ENCODE results near the gene GPSM1. TPM values are rescaled to one million over a fixed set of nuclear protein-coding genes. Genes with fewer than 3 reads are reported as not detected.

The GPSM1 gene
- total RNA-seq, 1 donor from 2014 or later = 27.0 TPM

DNA sequence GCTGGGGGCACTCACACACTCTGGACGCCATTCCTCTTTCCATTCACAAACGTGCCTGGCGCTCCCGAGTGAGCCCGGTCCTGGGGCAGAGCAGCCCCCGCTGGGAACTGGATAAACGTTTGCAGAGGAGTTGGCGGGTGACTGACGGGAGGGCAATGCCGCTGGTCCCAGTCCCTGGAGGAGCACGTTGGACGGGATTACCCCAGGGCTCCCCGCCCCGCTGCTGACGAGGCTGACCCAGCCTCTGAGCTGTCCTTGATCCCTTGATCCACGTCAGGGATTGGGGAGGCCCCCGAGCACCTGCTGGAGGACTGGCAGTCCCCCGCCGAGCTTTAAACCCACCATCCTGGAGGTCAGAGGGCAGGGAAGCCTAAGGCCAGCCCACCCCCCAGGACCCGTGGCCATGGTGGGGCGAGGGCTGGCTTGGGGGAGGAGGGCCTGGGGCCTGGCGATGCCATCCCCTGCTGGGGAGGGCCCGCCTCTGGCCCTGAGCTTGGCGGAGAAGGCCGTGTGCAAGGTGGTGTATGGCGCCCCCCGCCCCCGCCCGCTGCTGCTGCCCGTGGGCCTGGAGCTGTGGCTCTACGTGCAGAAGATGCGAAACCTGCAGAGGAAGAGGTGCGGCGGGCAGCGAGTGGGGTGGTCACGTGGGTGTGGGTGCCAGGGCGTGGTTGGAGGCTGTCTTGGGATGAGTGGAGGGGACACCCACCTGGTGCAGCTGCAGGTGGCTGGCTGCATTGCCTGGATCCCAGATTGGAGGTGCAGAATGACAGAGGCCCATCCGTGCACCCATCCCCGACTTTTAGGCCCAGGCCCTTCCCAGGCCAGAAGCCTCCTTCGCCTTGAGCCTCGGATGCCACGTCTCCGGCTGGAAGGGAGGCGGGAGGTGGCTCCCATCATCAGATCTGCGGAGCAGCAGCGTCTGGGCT lies 4.5 kb downstream of the GPSM1 start:
- no peak for DNase-seq

DNA sequence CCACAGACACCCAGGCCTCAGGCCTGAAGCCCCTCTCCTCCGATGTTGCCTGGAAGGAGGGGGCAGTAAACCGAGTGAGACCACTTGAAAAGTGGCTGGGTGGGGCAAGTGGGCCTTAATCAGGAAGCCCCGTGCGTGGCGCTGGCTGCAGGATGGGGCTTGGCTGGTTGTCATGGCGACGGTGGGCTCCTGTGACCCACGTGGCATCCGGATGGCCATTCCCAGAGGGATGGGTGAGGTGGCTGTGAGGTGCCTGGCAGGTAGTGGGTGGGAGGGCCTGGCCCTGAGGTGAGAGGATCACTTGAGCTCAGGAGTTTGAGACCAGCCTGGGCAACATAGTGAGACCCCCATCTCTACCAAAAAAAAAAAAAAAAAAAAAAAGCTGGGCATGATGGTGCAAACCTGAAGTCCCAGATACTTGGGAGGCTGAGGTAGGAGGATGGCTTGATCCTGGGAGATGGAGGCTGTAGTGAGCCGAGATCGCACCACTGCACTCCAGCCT lies 5.2 kb downstream of the GPSM1 start:
- DNase-seq = no peak

DNA sequence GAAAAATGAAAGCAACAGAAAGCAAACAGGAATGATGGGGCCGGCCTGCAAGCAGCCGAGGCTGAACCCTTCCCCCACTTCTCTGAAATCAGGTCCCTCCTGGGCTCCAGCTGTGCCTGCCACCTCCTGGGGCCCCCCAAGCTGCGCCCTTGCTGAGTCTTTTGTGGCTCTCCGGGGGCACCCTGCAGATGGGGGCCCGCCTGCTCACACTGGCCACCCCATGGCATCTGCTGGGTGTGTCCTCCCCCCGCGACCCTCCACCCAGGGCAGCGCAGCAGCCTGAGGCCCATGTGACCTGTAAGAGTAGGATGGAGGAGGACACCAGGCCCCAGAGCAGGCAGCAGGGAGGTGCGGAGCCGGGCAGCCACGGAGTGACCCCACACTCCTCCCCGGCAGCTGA lies 5.7 kb downstream of the GPSM1 start:
- DNase-seq = no peak

DNA sequence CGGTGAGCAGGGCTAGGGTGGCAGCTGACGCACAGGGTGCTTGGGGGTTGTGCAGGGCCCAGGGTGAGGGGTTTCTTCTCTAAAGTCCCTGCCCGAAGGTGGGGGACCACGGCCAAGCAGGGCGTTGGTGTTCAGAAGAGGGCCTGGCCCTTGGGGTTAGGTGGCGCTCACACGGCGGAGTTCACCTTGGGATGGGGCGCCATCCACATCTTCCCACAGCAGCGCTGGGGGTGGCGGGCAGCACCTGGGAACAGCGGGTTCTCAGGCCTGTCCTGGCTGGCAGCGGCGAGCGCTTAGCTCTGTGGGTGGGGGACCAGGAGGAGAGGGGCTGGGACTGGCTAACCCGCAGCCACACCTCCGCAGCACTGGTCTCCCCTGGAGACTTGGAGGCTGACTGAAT lies 6.1 kb downstream of the GPSM1 start:
- DNase-seq = no peak

DNA sequence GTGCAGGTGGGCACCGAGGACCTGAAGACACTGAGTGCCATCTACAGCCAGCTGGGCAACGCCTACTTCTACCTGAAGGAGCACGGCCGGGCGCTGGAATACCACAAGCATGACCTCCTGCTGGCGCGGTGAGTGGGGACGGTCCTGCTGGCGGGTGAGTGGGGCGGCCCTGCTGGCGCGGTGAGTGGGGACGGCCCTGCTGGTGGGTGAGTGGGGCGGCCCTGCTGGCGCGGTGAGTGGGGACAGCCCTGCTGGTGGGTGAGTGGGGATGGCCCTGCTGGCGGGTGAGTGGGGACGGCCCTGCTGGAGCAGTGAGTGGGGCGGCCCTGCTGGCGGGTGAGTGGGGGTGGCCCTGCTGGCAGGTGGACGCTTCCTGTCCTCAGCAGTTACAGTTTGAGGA lies 7.2 kb downstream of the GPSM1 start:
- no peak for DNase-seq

DNA sequence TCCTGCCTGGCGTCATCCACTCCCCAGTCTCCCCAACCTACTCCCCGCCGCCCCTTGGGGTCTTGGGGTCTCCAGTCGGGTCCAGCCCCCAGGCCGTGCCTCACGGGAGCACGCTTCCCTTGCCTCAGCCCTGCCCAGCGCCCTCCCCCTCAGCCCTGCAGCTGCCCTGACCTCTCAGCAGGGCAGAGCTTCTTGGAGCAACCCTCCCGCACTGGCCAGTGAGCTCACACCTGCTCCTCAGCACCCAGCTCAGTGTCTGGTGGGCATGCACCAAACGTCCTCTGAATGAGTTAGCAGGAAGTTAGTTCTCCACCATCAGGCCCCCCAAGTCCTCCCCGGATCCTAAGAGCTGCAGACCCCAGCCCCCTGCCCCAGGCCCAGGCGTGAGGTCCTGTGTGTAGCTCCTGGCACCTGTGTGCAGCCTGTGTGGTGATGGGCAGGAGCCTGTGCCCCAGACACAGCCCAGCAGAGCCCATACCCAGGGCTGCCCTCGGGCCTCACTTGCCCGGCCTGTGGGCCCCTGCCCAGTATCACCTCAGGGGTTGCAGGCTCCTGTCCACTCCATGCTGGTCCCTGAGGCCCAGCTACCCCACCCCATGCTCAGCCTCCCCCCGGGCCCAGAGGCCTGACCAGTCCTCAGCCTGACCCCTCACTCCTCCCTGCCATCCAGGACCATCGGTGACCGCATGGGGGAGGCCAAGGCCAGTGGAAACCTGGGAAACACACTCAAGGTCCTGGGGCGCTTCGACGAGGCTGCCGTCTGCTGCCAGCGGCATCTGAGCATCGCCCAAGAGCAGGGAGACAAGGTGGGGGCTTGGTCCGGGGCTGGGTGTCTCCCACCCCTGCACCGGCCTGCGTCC lies 8.2 kb downstream of the GPSM1 start:
- DNase-seq = no peak

DNA sequence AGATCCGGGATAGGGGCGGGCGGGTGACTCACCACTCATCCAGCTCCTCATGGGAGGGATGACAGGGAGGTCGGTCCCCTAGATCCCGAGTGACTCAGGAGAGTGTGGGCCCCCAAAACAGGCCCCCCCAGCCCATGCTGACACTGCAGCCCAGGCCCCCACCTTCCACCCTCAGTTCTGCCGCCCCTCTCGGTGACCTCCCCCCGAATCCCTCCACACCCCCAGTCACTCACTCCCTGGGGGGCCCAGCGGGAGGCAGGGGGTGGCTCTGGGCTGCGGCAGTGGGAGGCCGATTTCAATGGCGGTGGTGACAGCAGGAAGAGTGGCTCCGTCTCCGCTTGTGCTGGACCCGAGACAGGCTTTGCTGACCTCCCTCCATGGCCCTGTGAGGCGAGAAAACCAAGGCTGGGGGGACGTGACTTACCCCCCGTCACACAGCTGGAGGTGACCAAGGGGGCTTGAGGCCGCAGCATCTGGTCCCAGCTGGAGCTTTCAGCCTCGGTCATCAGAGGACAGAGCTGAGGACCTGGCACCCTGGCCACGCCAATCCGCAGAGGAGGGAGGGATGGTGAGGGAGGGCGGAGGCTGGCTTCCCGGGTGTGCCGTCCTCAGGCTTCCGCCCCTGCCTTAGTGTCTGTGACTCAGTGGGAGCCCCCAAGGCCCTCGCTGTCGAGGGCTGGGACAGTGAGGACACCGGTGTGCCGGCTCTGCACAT lies 9.0 kb downstream of the GPSM1 start:
- no peak for DNase-seq

DNA sequence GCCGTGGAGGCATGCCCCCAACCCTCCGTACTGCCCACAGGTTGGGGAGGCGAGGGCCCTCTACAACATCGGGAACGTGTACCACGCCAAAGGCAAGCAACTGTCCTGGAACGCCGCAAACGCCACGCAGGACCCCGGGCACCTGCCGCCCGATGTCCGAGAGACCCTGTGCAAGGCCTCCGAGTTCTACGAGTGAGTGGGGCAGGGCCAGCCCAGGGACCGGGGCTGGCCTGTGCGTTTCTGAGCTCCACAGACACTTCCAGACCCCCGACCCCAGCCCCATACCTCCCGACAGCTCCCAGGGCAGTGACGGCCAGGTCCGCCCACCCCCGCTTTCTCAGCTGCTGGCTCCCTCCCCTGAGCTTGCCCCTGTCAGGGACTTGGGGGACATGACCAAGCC lies 9.5 kb downstream of the GPSM1 start:
- no peak for DNase-seq

DNA sequence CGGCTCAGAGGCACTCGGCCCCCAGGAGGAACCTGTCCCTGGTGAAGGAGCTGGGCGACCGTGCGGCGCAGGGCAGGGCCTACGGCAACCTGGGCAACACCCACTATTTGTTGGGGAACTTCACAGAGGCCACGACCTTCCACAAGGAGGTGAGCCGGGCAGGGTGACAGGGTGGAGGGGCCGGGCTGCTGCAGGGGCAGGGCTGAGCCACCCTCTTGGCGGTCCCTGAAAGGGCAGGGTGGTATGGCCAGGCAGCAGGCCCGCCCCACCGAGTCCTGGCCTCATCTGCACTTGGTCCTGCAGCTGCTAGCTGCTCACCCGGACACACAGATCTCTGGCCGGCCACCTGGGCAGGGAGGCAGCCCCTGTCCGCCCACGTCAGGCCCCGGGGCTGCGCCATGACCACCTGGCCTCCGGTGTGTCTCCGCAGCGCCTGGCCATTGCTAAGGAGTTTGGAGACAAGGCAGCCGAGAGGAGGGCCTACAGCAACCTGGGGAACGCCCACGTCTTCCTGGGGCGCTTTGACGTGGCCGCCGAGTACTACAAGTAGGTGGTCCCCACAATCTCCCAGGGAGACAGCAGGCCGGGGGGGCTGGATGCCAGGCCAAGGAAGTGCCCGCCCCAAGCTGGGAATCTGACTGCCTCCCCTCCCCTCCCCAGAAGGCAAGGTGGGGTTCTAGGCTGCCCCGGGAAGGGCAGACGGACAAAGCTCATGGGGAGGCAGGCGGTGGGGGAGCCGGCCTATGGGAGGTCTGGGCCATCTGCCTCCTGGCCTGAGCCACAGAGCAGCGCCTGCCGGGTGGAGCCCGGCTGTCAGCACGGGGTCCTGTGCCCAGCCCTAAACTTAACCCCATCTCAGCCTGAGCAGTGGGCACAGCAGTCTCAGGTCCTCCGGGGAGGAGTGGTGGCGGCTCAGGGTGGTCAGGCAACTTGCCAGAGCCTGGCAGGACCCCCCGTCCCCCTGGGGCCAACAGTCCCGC lies 10.4 kb downstream of the GPSM1 start:
- DNase-seq = no peak

DNA sequence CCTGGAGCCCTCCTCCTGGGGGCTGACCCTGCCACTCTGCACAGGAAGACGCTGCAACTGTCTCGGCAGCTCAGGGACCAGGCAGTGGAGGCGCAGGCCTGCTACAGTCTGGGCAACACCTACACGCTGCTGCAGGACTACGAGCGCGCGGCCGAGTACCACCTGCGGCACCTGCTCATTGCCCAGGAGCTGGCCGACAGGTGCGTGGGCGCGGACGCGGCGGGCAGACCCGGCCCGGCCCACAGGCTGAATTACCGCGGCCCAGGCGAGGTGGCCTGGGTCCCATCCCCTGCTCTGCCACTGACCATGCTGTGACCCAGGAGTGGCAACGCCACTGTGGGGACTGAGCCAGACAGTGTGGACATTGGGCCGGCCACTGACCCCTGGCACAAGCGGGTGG lies 11.2 kb downstream of the GPSM1 start:
- no peak for DNase-seq

DNA sequence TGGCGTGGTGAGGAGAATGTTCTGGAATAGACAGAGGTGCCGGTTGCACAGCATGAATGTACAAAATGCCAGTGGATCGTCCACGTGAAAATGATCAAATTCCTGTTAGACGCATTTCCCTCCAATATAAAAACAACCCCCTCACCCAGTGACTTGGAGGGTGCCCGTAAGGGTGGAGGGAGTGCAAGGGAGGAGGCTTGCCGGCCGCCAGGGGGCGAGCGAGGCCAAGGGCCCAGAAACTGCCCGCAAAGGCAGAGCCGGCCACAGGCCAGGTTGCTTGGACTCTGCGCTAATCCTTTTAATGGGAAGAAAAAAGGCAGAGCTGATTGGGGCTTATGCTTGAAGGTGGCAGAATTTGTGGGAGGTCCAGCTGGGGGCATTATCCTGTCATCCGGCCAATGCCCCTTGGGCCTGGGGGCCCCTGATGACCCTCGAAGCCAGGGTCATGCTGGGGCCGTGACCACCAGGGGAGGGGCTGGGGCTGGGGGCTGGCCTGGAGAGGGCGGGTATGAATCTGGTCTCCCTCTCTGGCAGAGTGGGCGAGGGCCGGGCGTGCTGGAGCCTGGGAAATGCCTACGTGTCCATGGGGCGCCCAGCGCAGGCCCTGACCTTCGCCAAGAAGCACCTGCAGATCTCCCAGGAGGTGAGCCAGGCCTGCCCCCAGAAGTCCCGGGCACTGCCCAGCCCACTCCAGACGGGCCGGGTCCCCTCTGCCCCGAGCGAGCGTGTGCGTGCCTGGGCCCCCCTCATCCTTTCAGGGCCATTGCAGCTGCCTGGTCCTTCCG lies 12.0 kb downstream of the GPSM1 start:
- peak; percentile 67 for DNase-seq

DNA sequence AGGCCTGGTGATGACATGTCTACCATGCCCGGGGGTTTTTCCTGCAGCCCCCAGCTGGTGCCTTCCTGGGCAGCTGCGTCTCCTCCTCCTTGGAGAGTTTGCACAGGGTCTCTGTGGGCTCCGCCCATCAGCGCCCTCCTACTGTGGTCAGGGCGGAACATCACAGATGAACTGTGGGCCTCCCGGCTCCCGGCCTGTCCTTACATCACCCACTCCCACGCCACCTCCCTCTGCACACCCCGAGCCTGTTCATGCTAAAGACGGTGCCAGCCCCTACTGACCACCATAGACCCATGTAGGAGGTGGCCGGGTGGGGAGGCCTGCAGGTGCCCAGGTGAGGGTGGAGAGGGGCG lies 12.6 kb downstream of the GPSM1 start:
- no peak for DNase-seq

DNA sequence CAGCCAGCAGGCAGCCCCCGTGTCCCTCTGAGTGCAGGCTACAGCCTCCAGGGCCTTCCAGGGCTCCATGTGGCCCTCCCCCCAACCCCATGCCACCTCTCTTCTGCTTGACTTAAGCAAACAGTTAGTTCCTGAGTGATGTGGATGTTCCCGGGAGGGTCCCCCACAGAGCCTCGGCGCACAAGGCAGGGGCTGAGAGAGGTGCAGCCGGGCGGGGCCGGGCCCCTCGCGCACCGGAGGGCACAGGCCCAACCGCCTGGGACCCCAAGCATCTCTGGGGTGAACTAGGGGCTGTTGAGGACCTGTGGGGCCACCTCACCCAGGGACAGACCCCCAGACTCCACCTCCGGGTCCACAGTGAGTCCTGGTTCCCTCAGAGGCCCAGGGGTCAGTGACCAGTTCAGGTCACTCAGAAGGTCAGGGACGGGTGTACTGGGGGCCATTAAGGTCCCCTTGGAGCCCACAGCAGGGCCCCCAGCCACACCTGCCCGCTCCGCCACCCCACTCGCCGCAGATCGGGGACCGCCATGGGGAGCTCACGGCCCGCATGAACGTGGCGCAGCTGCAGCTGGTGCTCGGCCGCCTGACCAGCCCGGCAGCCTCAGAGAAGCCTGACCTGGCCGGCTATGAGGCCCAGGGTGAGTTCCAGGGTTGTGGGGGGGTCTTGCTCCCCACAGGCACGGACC lies 13.2 kb downstream of the GPSM1 start:
- DNase-seq = no peak

DNA sequence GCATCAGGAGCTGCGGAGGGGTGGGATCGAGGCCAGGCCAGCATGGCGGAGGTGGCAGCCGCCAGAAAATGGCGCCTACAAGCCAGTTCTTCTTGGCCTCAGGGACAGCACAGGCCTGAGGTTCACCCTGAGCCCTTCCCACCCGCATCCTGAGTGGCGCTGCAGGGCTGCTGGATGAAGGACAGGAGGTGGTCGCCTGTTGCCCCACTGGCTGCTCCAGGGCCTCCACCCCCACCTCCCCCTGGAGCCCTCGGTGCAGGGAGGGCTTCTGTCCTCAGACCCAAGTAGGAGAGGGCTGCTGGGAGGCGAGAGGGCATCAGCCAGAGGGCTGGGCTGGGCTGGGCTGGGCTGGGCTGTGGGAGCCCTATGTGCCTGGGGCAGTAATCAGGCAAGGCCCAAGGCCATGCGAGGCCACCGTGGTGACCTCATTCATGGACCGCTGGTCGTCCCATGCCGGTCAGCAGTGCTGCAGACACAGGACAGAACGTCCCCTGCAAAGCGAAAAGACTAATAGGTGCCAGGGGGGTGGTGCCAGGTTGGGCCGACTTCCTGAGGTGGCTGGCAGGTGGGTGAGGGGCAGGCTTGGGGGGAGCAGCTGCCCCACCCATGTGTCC lies 13.8 kb downstream of the GPSM1 start:
- DNase-seq = no peak

DNA sequence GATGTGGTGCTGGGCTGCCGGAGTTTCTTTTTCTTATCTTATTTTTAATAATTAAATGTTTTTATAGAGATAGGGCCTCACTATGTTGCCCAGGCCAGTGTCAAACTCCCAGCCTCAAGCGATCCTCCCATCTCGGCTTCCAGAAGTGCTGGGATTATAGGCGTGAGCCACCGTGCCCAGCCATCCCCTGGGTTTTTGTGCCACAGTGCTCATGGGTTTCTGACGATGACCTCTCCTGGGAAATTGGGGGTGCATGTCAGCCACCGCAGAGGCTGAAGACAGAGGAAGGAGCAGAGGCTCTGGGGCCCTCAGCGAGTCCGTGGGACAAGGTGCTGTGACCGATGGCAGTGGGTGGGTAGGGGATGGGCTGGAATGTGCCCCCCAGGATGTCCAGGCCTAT lies 14.4 kb downstream of the GPSM1 start:
- DNase-seq = no peak

DNA sequence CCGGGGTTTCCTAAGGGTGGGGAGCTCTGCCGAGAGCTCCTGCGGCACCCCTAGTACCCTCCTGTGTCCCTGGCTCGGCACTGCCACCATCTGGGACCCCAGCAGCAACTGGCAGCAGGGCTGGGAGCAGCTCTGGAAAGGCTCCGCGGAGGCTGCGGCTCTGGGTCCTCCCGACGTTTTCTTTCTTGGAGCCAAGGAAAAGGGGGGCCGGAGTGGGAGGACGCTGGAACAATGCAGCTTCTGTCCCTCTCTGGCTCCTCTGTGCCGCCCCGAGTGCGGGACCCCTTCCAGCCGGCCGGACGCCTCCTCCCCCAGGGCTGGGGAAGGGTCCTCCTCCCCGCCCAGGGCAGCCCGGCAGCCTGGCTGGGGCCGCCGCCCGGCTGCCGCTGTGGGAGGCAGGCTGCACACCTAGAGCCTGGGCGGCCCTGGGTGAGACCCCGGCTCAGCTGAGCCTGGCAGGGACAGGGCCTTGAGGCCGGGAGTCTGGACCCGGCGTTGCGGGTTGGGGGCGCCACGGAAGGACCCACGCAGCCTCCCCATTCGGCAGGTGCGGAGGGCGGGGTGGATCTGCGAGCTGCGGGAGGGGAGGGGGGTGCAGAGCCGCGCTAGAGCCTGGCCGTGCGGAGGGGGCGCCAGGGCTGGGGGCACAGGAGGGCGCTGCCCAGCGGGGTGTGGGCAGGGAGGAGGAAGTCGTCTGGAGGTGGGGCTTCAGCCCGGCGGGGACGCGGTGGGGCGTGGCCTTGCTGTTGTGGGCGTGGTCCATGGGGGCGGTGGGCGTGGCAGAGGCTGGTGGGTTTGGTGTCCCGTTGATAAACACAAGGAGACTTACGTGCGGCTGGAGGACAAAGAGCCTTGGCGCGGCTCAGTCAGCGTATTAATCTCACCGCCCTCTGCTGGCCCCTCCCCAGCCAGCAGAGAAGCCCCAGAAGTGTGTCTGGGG lies 15.1 kb downstream of the GPSM1 start:
- peak; percentile 86 for DNase-seq

DNA sequence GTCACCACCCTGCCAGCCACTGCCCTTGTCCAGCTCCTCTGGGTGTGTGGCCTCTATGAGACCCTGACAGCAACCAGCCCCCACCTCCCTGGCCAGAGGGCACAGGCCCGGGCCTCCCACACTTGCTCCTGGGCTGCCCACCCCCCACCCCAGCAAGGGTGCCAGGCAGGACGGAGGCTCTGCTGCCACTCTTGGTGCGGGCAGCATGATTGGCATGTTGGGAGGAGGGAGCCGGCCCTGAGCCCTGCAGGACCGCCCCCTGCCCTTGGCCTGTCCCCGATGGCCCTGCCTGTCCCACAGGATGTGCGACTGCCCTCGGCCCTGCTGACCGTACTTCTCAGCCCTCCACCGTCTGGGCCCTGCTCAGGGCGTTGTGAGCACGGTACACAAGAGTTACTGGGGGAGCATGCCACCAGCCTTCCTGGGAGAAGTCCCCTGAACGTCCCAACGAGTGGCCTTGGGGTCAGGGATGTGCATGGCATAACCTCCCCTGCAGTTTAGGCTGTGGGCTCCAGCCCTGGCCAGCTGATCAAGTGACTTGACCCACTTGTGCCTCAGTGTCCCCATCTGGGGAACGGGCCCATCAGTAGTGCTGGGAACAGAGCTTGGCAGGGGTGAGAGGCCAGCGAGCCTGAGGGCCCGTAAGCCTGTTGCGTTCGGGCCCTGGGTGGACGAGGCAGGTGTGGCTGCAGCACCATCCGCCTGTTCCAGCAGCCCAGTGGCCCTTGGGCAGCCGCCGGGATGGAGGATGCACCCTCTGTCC lies 16.0 kb downstream of the GPSM1 start:
- no peak for DNase-seq

DNA sequence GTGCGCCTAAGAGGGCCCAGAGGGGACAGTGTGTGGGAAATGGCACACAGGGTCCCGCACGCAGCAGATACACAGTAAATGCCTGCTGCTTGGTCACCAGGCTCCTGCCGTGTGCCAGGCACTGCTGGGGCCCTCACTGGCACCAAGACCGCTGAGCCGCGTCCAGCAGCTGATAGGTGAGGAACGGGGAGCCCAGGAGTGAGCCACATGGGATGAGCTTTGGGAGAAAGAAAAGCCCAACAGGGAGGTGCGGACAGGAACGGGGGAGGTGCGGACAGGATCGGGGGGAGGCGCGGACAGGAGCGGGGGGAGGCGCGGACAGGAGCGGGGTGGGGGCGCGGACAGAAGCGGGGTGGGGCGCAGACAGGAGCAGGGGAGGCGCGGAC lies 16.5 kb downstream of the GPSM1 start:
- DNase-seq = no peak
